ENCODE measurements around the gene KRT16. TPM values are rescaled to one million over a fixed set of nuclear protein-coding genes. Genes with fewer than 3 reads are reported as not detected.

KRT16 gene
- total RNA-seq, 1 experiment from 2014 or later = 42.6 TPM

GRCh38 chr17:41575336-41575735 lies 37.2 kb downstream of the KRT16 start:
- BruUV-seq (replicated peaks) = no TSS peak
- Histone ChIP-seq H3K9me2 (replicated peaks; ENCODE audit: low read length) (no peaks in the 10 kb centered on the region), H3K27ac (ENCODE audit: low read length) (no peak overlapping the region), H3K27me3 (ENCODE audit: low read length) (no peaks in the 10 kb centered on the region), H3K9me3 (ENCODE audit: low read length) (no peaks in the 10 kb centered on the region), H3K4me2 (ENCODE audit: low read length) (no peak overlapping the region), H3K9ac (ENCODE audit: low read length) (no peak overlapping the region), H3K4me3 (ENCODE audit: low read length) (no peak overlapping the region), H4K20me1 (ENCODE audit: low read length) (no peaks in the 10 kb centered on the region), H3F3A (ENCODE audit: low read length, unreplicated experiment) (no peaks in the 10 kb centered on the region), H2AFZ (ENCODE audit: low read length) (no peak overlapping the region), H3K79me2 (ENCODE audit: low read length) (no peaks in the 10 kb centered on the region), H3K36me3 (ENCODE audit: low read depth, low read length) (no peaks in the 10 kb centered on the region), H3K4me1 (ENCODE audit: insufficient read depth, low read length) (peaks cover 19% of the 10 kb centered on the region)
- DNase-seq (no peak), ATAC-seq (no peak)
- intact Hi-C loops (cut with micrococcal nuclease) = no loop called here
- ChIA-PET CTCF (no interaction called here), POLR2A (ENCODE audit: unreplicated experiment) (no interaction called here)
- TF ChIP-seq EZH2 (IDR thresholded peaks at IDR 0.05; ENCODE audit: low read length, unreplicated experiment) (no peak), CTCF (conservative IDR thresholded peaks at IDR 0.05; ENCODE audit: low read depth, low read length) (no peak), EZH2phosphoT487 (IDR thresholded peaks at IDR 0.05; ENCODE audit: borderline replicate concordance, low read length) (no peak)

- no peaks in the 10 kb centered on the region for H3K36me3 ChIP-seq (ENCODE audit: low read depth, low read length)
- DNase-seq = no peak
- TF ChIP-seq EZH2 (IDR thresholded peaks at IDR 0.05; ENCODE audit: low read length, unreplicated experiment) = no peak
- TF ChIP-seq CTCF (conservative IDR thresholded peaks at IDR 0.05; ENCODE audit: low read depth, low read length) = no peak
- no peak for TF ChIP-seq EZH2phosphoT487 (IDR thresholded peaks at IDR 0.05; ENCODE audit: borderline replicate concordance, low read length)
- no peaks in the 10 kb centered on the region for H3K79me2 ChIP-seq (ENCODE audit: low read length)
- ATAC-seq = no peak
- no TSS peak for BruUV-seq (replicated peaks)
- H3K9ac ChIP-seq (ENCODE audit: low read length) = no peak within 1 kb of the TSS
- H3K27me3 ChIP-seq (ENCODE audit: low read length) = no peaks in the 10 kb centered on the region
- H3K9me2 ChIP-seq (replicated peaks; ENCODE audit: low read length) = no peaks in the 10 kb centered on the region
- no peaks in the 10 kb centered on the region for H3F3A ChIP-seq (ENCODE audit: low read length, unreplicated experiment)
- no peak within 1 kb of the TSS for H3K4me2 ChIP-seq (ENCODE audit: low read length)
- intact Hi-C loops (cut with micrococcal nuclease) = no loop called here
- no peaks in the 10 kb centered on the region for H4K20me1 ChIP-seq (ENCODE audit: low read length)
- no peak within 1 kb of the TSS for H2AFZ ChIP-seq (ENCODE audit: low read length)
- H3K4me1 ChIP-seq (ENCODE audit: insufficient read depth, low read length) = peaks cover 6% of the 10 kb centered on the region
- no peak within 1 kb of the TSS for H3K27ac ChIP-seq (ENCODE audit: low read length)
- H3K4me3 ChIP-seq (ENCODE audit: low read length) = no peak within 1 kb of the TSS
- POLR2A ChIA-PET (ENCODE audit: unreplicated experiment) = no interaction called here
- H3K9me3 ChIP-seq (ENCODE audit: low read length) = no peaks in the 10 kb centered on the region
- CTCF ChIA-PET = no interaction called here
Observed at GRCh38 chr17:41571561-41572434, 40.8 kb downstream of the KRT16 start, which contains the start of gene KRT9. Gene KRT9, minus strand, starts transcription at chr17:41572059. Its CDS starts 67 bp downstream, at chr17:41571992.

- ChIA-PET CTCF (no interaction called here), POLR2A (ENCODE audit: unreplicated experiment) (no interaction called here)
- Histone ChIP-seq H4K20me1 (ENCODE audit: low read length) (no peaks in the 10 kb centered on the region), H3F3A (ENCODE audit: low read length, unreplicated experiment) (no peaks in the 10 kb centered on the region), H3K9me3 (ENCODE audit: low read length) (no peaks in the 10 kb centered on the region), H3K4me2 (ENCODE audit: low read length) (no peak overlapping the region), H3K9ac (ENCODE audit: low read length) (no peak overlapping the region), H3K36me3 (ENCODE audit: low read depth, low read length) (no peaks in the 10 kb centered on the region), H3K4me1 (ENCODE audit: insufficient read depth, low read length) (no peaks in the 10 kb centered on the region), H2AFZ (ENCODE audit: low read length) (no peak overlapping the region), H3K27me3 (ENCODE audit: low read length) (no peaks in the 10 kb centered on the region), H3K27ac (ENCODE audit: low read length) (no peak overlapping the region), H3K79me2 (ENCODE audit: low read length) (no peaks in the 10 kb centered on the region), H3K9me2 (replicated peaks; ENCODE audit: low read length) (no peaks in the 10 kb centered on the region), H3K4me3 (ENCODE audit: low read length) (no peak overlapping the region)
- no peak for ATAC-seq
- no TSS peak for BruUV-seq (replicated peaks)
- TF ChIP-seq EZH2 (IDR thresholded peaks at IDR 0.05; ENCODE audit: low read length, unreplicated experiment) (no peak), EZH2phosphoT487 (IDR thresholded peaks at IDR 0.05; ENCODE audit: borderline replicate concordance, low read length) (no peak), CTCF (conservative IDR thresholded peaks at IDR 0.05; ENCODE audit: low read depth, low read length) (no peak)
- intact Hi-C loops (cut with micrococcal nuclease) = no loop called here
- no peak for DNase-seq
Observed at GRCh38 chr17:41567317-41567716, 45.2 kb downstream of the KRT16 start.
